Stimulated activated CD8-positive, alpha-beta memory T cell treated with anti-CD3 and anti-CD28 coated beads, Interleukin-2, amount 100 ng/mL, for 1 hour (primary cell): Measurements from ENCODE around the gene GAPDHS.

Source experiments
- DNase-seq, 2 donors: peaks; one replicate each; pipeline ENCODE4 v3.0.0-alpha.2; 2020; ENCODE audit warnings: low read depth in 2 of 2

GAPDHS gene

DNA sequence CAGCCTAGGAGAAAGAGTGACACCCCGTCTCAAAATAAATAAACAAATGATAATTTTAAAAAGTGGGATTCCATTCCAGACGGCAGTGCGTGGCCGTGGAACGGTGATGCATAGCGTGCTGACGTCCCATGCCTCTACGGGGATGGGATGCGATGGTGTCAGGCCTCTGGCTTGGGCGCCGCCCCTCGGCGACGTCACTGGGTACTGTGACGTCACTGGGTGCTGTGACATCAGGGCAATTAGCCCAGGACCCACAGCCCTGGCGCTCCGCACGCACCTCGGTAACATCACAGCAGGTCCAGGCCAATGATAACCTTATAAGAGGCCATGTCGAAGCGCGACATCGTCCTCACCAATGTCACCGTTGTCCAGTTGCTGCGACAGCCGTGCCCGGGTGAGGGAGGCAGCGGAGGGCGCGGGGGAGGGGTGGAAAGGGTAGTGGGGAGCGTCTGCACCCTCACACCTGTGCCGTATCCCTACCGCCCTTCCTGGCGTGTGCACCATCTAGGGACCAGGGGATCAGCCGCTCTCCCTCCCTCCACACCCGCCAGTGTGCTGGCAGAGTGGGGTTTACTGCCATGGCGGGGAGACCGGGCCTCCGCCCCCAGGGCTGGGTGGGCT, at the start of gene GAPDHS:
GAPDHS (plus strand) TSS at position 256 of the 621 bp plus-strand sequence; CDS start at position 328, 72 bp downstream.
- DNase-seq, result no peak

DNA sequence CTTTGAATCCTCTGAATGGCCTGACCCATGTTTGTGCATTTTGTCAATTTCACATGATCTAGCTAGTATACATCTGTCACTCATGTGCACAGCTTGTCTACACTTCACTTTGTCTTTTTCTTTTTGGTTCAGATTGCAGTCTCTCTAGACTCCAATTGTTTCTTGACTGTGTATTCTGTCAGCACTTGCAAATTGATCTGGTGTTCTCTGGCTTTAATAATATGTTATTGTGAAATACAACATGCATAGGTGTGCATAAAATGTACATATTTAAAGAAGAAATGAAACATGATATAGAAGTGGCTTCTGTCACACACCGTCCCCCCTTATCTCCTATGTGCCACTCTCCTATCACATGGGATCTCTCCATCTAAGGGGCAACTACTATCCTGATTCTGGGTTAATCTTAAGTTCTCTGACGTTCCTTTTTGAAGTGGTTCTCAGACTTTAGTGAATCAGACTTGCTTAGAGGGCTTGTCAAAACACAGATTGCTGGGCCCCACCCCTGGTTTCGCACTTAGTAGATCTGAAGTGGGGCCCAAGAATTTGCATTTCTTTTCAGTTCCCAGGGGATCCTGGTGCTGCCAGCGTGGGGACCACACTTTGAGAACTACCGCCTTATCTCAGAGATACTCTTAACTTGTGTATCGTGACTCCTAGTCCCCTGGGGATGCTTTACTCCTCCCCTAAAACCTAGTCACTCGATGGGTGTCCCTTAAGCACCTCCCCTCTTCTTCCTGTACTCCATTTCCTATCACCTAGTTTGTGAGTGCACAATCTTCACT, 48.8 kb upstream of the GAPDHS start:
- DNase-seq, result no peak

DNA sequence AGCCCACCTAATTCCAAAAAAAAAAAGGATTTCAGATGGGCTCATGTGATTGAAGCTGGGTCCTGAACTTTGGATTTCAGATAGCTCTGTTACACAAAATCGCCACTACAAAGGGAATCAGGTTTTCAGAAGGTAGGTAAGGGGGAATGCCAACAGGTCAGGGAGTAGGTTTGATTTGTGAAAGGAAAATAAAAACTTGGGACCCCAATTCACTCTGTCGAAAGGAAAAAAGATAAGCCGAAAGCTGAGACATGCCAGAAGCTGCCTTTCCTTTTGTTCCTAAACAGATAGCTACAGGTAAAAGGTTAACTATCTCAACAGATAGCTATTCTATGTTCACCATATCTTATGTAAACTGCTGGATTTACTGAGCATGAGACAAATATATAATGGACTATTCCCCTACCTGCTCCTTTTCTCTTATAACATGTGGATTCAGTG, 47.0 kb upstream of the GAPDHS start:
- no peak for DNase-seq

DNA sequence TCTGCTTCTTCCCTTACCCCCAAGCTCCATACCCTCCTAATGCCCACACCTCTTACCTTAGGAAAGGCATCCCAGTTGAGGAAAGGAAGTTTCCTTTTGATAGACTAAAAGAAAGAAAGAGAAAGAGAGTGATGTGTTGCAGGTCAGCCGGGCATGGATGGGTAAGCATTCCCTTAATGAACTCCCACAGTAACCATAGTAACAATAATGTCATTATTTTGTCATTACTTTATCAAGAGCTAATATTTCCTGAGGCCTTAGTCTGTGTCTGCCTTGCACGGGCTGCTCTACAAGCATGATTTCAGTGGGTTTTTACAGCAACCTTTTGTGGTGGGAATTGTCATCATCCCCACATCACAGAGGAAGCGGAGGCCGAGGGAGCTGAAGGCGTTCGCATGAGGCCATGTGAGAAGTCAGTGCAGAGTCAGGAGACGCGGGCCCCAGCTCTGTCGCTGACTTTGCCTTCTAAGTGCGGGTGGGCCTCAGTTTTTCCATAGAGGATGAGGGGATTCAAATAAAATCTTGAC, 45.5 kb upstream of the GAPDHS start:
- no peak for DNase-seq

DNA sequence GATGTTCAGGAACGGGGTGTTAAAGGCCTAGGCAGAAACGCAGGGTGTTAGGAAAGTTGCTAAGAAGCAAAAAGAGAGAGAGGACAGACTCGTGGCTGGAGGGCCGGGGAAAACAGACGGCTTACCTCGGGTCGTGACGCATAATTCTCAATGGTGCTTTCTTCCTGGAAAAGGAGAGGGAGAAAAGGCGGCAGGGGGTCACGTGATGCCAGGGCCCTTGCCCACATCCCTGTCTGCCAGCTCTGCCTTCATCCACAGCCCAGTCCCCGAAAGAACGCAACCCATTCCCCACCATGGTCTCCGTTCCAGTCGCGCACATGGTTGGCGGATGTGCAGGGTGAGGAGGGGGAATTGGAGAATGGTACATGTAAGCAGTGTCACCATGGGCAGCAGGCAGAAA, 44.6 kb upstream of the GAPDHS start:
- no peak for DNase-seq

DNA sequence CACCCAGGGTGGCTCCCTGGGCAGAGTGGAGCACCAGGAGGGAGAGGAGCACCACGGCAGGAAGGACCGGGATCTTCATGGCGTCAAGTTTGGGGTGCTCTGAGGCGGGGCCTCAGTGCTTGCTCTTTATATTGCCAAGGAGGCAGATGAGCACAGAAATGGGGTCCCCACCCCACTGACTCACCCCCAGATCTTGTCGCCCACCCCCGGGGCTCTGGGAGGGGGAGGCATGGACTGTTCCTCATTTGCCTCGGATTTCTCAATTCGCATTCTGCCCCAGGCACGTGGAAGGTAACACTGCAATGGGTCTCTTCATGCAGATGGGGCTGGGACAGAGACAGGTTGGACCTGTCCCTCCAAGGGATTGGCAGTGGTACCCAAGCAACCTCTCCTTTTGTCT, 42.9 kb upstream of the GAPDHS start, which contains the start of gene KRTDAP:
KRTDAP (minus strand) TSS at position 101 of the 400 bp plus-strand sequence; CDS start at position 79, 22 bp downstream.
- DNase-seq, result no peak

DNA sequence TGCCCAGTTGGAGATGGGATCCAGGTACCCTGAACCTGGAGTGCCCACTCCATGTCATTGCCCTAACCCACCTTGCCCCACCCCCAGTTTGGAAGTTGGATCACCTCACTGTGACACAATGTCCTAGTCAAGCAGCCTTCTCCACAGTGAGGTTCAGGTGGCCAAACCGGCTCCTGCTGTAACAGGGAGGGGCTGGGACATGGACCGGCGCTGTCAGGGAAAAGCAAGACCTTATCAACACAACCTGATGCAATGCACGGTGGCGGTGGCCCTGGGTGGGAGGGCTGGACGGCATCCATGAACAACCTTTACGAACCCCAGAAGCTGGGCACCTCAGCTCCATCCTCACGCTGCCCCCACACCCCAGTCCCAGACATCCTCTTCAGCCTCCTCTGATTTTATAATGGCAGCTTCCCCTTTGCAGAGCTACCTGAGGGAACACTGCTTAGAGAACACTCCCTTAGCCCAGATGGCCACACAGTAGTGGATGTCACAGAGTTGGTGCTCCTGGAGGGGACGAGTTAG, 41.4 kb upstream of the GAPDHS start:
- no peak for DNase-seq

DNA sequence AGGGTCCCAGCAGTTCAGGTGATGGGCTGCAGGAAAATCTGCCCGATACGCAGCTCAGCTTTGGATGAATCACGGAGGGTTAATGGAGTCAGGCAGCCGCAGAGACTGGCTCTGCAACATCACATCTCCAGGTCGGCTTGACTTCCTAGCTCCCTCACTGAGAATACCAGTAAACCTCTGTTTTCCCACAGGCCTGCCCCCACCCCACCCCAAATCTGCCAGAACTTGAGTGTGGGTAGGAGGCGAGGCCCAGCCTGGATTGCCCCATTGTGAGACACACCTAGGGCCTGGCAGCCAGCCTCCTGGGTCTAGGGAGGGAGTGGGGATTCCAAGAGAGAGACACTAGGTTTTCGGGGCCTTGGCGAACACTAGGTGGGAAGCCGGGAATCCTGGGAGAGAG, 39.3 kb upstream of the GAPDHS start:
- no peak for DNase-seq

DNA sequence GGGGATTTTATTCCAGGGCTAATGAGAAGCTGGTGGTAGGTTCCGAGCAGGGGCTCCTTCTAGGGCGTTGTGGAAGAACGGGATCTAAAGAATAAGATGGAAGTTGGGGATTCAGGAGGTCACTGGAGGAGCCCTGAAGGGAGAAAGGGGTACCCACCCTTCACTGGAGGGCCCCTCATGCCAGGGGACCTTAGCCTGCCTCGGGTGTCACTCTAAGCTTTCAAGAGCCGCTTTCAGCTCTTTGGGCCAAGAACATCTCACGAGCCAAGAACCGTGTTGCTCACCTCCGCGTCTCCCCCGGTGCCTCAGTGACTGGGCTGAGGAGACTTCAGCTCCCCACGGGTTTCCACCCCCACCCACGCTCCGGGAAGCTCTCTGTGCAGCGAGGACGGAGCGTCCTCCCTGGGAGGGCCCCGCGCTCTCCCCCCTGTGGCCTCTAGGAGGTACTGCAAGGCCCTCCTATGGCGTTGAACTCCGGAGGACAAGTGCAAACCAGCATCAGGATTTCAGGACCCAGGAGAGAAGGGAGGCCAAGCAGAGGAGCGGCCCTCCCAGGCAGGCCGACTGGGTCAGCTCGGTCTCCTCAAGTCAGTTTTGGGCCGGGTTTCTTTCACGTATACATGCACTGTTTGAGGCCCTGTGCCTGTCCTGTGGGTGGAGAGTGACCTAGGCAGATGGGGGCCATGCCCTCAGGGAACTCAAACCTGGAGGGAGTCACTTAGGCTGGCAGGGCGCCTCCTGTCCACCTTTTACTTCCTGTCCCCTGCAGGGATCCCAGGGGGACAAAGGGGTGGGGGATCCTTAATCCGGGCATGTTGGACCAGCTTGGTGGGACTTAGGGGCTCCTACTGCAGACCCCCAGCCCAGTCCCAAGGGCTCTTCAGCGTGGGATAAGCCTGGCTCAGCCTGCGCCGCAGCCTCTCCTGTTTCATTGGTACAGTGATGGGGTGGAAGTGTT, 37.9 kb upstream of the GAPDHS start:
- peak; percentile 43 to 56 for DNase-seq

DNA sequence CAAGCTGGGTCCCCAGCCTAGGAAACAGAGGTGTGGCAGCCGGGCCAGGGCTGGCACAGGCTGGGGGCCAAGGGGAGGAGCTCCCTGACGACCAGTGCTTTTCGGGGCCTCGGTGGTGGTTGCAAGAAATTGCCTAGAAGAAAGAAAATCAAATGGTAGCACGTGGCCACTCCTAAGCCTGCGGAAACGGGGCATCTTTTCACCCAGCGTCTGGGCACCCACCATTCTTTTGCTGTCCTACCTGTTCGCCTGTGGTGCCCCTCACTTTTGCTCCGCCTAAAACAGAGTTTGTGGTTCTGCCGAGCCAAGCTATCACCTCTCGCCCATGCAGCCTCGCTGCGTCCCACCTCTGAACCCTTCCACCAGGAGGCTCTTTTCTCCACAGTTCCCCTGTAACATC, 35.9 kb upstream of the GAPDHS start:
- DNase-seq, result no peak

DNA sequence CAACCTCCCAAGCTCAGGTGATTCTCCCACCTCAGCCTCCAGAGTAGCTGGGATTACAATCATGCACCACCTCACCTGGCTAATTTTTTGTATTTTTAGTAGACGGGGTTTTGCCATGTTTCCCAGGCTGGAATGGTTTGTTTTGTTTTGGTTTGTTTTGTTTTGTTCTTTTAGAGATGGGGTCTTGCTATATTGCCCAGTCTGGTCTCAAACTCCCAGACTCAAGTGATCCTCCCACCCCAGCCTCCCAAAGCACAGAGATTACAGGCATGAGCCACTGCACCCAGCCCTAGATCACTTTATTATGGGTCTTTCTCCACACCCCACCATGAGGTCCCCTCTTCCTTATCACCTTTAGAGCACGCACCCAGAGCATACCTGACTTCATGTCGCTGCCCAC, 35.0 kb upstream of the GAPDHS start:
- no peak for DNase-seq

DNA sequence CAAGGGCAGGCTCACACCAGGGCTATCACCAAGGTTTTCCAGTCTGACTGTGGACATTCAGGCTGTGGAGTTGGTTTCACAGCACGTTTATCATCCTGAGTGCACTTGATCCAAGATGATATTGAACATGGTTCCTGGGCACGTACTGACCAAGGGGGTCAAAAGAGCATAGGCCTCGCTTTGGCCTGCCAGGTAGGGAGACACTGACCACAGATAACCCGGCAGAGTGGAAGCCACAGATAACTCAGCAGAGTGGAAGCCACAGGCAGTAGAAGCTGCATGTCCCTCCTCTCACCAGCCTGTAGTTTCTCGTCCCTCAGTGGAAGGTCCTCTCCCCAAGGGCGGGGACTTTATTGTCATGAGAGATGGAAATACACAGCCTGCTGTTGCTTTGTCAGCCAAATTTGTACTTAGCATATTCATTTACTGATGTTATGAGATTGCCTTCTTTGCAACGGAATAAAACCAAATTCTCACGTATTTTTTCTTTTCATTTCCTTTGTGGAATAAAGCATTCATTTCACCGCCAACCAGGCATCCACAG, 34.2 kb upstream of the GAPDHS start:
- DNase-seq, result no peak

DNA sequence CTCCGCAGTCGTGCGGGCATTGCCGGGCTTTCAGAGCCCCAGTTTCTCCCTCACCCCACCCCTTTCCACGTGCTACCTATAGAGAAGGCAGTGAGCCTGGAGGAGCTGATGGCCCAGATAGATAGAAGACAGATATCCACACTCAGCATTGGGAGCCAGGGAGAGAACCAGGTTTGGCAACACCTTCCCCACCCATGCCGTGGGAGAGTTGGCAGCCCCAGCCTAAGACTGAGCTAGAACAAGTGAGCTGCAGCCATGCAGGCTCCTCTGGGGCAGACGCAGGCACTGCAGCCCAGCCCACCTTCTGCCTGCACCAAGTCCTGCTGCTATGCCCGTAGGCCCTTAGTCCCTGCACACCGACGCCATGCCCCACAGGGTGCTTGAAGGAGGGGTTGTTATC, 32.6 kb upstream of the GAPDHS start:
- DNase-seq, result no peak

DNA sequence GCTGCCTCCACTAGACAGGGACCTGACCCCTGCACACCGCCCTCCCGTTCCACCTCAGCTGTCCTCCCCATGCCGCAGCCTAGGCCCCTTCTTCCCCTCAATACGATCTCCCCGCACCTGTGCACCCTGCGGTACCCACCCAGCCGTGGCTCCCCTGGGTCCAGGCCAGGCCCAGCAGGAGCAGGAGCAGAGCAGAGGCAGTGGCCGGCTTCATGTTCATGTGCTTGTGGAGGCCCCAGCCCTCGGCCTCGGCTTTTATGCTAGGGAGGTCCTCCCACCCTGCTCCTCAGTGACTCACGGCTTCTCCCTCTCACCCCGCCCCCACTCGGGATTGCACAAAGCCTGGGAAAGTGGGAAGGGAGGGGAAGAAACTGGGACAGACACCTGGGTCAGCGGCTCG, 31.6 kb upstream of the GAPDHS start:
- no peak for DNase-seq

DNA sequence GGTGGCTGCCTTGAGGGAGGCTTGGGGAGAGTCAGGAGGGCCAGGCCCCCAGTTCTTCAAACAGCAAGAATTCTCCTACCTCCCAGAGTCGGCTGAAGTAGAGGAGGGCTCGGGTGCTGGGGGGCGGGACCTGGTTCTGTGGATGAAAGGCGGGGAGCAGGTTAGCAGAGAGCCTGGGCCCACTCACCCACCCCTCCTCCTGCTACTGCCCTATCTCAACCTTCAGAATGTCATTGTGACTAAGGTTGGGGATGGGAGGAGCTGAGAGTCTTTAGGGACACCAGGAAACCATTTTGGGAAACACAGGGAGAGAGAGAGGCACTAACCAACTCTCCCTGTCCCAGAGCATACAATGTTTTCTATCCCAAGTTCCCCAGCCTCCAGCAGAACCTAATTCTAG, 30.5 kb upstream of the GAPDHS start:
- DNase-seq, result no peak

DNA sequence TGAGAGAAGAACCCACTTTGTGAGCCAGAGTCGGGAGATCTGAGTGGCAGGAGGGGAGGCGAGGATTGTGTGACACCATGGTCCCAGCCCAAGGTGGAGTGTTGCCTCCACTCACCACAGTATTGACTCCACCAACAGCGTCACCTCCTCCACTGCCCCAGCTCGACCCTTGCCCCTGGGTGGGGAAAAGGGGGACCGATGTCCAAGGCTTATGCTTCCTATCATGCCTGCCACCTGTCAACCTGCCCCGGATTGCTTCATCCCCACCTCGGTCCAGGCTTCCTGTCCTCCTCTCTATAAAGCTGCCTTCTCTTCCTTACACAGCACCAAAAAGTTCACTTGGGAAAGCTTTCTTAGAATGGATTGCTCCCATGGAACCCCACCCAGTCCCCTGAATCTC, 27.2 kb upstream of the GAPDHS start:
- DNase-seq, result no peak

DNA sequence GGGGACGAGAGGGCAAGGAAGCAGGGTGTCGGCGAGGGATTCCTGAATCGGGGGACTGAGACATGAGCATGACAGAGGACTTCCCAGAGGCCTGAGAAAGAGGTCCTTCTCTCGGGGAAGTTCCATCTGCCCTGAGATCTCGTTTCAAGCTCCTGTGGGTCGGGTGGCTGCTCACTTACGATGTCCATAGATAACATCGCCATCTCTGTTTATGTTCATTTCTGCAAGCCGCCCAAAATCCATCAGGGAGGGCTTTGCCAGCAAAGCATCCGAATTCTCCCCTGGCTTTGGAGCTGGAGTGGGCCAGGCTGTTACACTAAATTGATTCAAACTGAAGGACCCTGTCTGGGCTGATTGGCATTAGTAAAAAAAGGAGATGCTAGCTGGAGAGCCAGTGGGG, 25.7 kb upstream of the GAPDHS start:
- no peak for DNase-seq

DNA sequence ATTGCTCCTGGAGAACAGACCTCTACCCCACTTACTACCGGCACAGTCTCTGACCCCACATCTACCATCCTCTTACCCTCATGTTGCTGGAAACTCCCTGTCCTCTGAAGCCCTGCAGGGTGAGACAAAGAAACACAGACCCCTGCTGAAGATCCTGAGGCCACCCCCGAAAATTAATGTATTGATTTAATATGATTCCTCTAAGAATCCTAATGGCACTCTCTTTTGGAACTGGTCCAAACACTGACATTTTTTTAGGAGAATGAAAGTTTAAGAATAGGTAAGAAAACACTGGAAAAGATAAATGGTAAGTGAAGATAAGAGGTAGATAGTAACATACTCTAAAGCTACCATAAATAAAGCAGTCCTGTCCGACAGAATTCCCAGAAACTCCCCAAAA, 25.1 kb upstream of the GAPDHS start:
- no peak for DNase-seq

DNA sequence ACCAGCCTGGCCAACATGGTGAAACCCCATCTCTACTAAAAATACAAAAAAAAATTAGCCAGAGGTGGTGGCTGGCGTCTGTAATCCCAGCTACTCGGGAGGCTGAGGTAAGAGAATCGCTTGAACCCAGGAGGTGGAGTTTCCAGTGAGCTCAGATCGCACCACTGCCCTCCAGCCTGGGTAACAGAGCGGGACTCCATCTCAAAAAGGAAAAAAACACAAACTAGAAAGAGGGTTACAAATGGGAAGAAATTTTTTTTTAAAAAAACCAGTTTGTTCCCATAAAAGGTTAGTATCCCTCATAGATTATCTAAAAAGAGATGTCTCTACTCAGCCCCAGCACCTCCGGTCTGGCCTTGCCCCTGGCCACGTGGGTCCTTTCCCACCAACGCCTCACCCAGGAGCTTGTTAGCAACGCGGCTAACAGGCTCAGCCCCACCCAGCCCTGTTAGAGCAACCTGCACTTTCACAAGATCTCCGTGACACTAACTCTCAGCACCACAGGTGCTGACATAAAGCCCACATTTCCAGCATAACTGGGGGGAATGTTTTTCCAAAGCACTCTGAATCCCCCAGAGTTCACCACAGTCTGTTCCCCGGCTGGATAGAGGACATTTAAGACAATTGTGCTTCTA, 24.1 kb upstream of the GAPDHS start:
- peak in 1 of 2 donors; percentile 11 for DNase-seq

DNA sequence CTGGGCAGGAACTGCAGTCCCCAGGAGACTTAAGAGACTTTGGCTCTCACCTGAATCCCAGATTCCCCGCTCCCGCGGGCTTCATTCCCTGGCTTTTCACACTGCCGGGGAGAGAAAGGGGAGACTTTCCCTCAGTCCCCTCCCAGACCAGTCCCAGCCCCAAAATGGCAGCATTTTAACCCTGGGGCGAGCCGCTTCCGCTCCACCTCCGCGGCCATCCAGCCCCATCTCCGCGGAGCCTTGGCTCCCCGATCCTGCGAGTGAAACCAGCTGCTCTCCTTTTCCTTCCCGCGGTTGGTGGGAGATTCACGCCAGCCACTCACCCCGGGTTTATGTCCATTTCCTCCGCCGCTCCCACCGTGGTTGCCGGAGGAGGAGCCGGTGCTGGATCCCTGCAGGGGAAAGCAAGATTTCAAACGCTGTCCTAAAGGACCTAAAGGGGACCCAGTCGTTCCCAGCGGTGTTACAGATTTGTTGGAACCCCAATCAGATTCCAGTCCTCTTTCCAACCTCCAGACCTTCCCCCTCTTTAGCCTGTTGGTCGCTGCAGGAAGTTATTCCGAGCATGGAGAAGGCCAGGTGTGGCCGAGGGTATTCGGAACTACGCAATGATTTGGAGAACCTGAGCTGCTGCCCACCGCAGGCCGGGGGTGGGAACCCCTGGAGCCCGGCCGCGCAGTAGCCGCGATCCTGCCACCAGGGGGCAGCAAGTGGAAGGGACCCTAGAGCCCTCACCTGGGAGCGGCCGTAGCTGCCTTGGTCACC, 23.2 kb upstream of the GAPDHS start:
- DNase-seq, result peak; percentile 53 to 60
